HG03575 (cell line): Measurements from ENCODE around the gene PPP1R13B.

Experiments used
- ATAC-seq: cut with Tn5 transposase; IDR thresholded peaks from one replicate; pipeline ENCODE4 v1.9.1; 2021; ENCODE audit not compliant: unreplicated experiment, insufficient number of reproducible peaks, low FRiP score; ENCODE audit errors: extremely low read depth

Gene PPP1R13B

DNA sequence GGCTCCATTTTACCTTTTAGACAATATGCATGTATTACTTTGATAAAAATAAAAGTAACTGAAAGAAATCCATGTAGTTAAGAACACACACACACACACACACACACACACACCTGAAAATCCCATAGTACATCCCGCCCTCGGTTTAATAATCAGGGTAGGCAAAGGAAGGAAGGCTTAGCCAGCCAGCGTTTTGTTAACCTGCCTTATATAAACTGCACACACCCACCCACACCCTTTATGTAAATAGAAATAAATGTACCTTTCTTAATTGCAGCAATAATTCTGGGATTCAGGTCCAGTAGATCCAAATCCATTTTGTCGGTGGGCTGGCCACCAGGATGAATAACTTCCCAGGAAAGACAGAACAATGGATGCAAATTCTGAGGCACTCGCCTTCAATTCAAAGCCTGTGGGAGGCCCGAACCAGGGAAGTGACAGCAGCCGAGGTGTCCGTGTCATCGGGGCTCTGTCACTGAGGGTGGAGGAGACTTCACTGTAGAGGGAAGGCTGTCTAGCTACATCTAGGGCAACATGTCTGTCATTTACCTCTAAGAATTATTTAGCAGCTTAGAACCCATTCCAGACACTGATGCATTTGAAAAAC, 136.5 kb downstream of the PPP1R13B start:
- no peak for ATAC-seq

DNA sequence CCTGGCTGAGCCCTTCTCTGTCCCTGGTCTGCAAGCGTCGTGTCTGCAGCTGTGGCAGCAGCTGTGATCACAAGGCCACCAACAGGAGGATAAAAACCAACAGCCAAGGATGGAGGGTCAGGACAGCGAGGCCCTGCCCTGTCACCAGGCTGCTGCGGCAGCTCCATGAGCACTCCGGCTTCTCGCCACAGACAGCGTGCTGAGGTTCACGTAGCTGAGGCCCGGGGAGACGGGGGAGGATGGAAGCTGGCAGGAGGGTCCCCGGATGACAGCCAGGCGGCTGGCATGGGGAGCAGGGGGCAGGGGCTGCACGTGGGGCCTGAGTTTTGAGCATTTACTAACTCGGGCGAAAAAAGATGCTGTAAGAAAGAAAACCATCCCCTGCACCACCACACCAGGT, 137.6 kb downstream of the PPP1R13B start:
- ATAC-seq = no peak

- ATAC-seq = no peak
These were observed 138.6 kb downstream of the PPP1R13B start for GRCh38 chr14:103708750-103709187.

GRCh38 chr14:103707329-103708263, 139.8 kb downstream of the PPP1R13B start:
- ATAC-seq = no peak

- no peak for ATAC-seq
These were observed 140.6 kb downstream of the PPP1R13B start for GRCh38 chr14:103706551-103707328.

GRCh38 chr14:103705504-103706284, 141.7 kb downstream of the PPP1R13B start:
- no peak for ATAC-seq

- ATAC-seq = no peak
These were observed 142.3 kb downstream of the PPP1R13B start for GRCh38 chr14:103705118-103705503.

GRCh38 chr14:103704708-103705107, 142.7 kb downstream of the PPP1R13B start:
- ATAC-seq = no peak

GRCh38 chr14:103703433-103704385, 143.7 kb downstream of the PPP1R13B start:
- ATAC-seq = no peak

GRCh38 chr14:103702497-103703432, 144.6 kb downstream of the PPP1R13B start:
- ATAC-seq = no peak

- no peak for ATAC-seq
These were observed 145.3 kb downstream of the PPP1R13B start for GRCh38 chr14:103702095-103702494.

DNA sequence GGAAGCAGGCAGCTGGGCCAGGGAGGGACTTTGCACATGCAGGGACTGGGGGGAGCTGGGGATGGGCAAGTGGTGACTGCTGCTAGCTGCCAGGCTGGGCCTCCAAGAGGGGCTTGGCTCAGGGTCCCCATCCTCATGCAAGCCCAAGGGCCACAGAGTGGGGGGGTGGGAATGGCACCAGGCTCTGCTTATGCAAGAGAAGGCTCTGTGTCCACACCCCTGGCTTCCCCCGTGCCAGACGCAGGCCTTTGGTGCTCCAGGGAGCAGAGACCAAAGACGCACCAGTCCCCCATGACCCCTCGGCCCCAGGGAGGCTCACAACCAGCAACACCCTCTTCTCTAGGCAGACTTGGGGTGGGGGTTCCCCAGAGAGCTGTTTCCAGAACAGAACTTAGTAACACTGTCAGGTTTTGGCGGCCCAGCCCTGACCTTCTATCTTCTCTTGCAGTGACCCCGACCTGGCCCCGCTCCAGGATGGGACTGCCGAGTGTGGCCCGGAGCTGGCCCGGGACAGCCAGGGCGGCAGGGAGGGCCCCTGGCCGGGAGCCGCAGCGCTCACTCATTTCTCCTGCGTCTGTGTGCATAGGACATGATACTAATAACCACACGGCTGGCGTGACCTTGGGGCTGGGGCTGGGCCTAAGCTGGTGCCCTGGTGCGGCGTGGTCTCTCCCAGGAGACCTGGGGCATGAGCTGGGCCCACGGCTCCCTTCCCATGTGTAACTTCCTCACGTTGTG, 146.5 kb downstream of the PPP1R13B start:
- no peak for ATAC-seq

DNA sequence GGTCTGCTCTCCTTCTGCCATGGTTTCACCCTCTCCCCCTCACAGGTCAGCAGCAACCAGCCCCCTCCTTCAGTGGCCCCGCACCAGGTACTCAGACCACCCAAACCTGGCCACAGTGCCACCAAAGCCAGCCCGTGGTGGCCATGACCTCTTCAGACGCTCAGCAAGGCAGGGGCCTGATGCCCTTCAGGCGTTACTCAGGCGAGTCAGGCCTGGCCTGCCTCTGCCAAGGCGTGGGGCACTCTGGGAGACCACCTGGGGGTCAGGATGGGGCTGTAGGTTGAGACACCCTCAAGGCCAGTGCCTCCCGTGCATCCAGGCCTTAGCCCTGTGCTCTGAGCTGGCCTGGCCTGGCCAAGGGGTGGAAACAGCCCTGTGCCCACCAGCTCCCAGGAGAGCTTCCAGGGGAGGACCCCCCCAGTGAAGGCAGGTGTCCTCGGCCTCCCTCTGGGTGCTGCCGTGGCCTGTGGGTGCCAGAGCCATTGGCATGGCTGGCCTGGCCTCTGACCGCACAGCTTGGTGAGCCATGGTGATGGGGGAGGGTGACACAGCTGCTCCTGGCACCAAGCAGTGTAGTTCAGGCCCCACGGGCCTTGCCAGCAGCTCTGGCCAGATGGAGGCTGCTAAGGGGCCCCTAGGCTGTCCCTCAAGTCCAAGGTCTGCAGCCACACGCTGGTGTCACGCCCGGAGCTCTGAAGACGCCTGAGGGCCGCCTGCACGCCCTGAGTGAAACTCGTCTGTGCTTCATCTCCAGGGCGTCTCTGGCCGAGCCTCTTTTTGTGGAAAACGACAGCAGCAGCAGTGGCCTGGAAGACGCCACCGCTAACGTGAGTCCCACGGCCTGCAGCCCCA, 147.2 kb downstream of the PPP1R13B start:
- ATAC-seq = no peak

DNA sequence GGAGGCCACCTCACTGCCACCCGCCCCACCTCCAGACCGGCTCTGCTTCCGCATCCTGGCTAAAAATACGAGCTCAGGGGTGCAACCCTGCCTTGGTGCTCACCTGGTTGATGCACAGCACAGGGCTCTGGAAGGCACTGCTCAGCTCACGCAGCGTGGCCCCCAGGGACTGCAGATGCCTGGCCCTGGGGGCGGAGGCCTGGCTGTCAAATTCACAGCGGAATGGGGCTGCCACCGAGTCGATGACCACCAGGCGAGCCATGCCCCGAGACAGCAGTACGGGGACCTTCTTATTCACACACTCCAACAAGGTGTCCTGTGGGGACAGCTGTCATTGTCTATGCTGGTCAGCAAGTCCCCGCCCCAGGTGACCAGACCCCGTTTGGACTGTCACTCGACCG, 148.1 kb downstream of the PPP1R13B start:
- ATAC-seq = no peak
